Fibroblast of pulmonary artery (primary cell): Measurements from ENCODE around the gene VSIR.

Source experiments
- DNase-seq: peaks from one replicate; pipeline ENCODE4 v3.0.0-alpha.2; 2010; ENCODE audit warnings: low read depth
- H3K4me3 ChIP-seq: replicated peaks from 2 replicates; pipeline ENCODE4 v1.5.1; 2011; ENCODE audit warnings: low read depth, mild to moderate bottlenecking, control low read depth, low read length, moderate library complexity
- CTCF ChIP-seq: IDR thresholded peaks from 2 replicates; pipeline ENCODE4 v1.5.1; 2011; ENCODE audit warnings: mild to moderate bottlenecking, control low read depth, low read length, inconsistent platforms; ENCODE audit errors: missing control alignments

VSIR gene

GRCh38 chr10:71761105-71761511 is 12.2 kb downstream of the VSIR start:
- no peak overlapping the region for H3K4me3 ChIP-seq
- DNase-seq = no peak
- no peak for TF ChIP-seq CTCF

- DNase-seq = no peak
- no peak for TF ChIP-seq CTCF
- H3K4me3 ChIP-seq = no peak overlapping the region
Observed at GRCh38 chr10:71757399-71757922, 15.9 kb downstream of the VSIR start.

- TF ChIP-seq CTCF = no peak
- no peak overlapping the region for H3K4me3 ChIP-seq
- DNase-seq = no peak
Observed at GRCh38 chr10:71756311-71757191, 16.8 kb downstream of the VSIR start.

GRCh38 chr10:71755179-71755879 is 18.0 kb downstream of the VSIR start:
- H3K4me3 ChIP-seq = no peak overlapping the region
- no peak for TF ChIP-seq CTCF
- no peak for DNase-seq

GRCh38 chr10:71754562-71754961 is 18.8 kb downstream of the VSIR start:
- no peak overlapping the region for H3K4me3 ChIP-seq
- TF ChIP-seq CTCF = no peak
- no peak for DNase-seq

- no peak for DNase-seq
- TF ChIP-seq CTCF = no peak
Observed at GRCh38 chr10:71753960-71754505, 19.3 kb downstream of the VSIR start.

More at GRCh38 chr10:71753960-71754505, 19.3 kb downstream of the VSIR start:
- no peak overlapping the region for H3K4me3 ChIP-seq
